ENCODE measurements around the gene DAGLA. TPM values are rescaled to one million over a fixed set of nuclear protein-coding genes. Genes with fewer than 3 reads are reported as not detected.

DAGLA gene
- total RNA-seq, 1 donor from 2014 or later = 5.5 TPM

DNA sequence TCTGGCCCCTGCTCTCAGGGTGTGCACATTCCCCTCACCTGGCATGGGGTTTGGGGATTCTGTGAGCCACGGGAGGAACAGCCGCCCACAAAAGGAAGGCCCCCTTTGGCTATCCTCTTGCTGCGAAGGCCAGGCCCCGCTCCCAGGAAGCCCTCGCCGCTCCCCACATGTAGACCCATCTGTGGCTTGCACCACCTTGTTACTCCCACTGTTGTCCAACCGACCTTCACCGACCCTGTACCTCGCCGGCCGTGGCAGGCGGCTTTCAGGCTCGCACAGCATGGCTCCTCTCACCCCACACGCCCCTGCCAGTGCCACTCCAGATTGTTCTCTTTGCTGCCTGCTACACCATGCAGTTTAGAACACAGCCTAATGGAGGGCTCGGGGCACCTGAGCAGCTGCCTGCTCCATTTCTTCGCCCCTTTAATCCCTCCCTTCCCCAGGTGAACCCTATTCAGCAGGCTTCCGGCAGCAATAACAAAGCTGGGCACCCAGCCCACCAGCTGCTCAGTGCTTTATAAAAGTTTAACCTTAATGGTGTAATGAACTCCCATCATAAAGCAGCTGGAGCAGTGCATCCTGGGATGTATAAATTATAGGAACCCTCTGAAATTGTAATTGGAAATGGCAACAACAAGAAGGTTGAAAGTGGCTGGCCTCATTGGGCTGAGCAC lies 10.7 kb downstream of the DAGLA start:
- no peak for DNase-seq

- no peak for DNase-seq
These were observed 11.4 kb downstream of the DAGLA start for GRCh38 chr11:61691380-61692156.

DNA sequence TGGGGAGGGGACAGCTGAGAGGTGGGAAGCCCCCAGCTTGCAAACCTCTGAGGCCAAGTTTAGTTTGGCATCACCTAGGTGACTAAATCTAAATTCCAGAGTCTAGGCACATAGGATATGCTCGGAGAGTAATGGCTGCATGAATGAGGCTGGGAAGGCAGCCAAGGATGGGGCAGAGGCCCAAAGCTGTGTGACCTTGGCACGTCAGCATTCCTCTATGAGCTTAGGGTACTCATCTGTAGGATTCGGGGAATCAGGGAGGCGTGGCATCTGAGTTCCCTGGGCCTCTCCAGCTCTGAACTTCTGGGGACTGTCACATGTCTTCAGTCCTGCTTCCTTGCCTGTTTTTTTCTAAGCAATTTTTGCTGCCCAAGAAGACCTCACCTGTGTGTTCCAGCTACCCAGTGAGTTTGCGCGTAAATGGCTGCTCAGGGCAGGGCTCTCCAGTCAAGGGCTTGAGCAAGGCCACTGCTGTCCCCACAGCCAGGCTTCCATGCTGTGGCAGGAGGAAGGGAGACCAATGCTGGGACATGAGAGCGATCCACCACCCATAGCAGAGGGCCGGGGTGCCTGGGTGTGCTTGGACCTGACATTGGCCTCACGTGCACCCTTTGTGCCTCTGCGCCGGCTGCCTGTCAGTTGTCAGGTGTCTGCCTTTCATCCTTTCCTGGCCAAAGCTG lies 13.9 kb downstream of the DAGLA start:
- DNase-seq = no peak

GRCh38 chr11:61694602-61694939 lies 14.4 kb downstream of the DAGLA start:
- DNase-seq = no peak

DNA sequence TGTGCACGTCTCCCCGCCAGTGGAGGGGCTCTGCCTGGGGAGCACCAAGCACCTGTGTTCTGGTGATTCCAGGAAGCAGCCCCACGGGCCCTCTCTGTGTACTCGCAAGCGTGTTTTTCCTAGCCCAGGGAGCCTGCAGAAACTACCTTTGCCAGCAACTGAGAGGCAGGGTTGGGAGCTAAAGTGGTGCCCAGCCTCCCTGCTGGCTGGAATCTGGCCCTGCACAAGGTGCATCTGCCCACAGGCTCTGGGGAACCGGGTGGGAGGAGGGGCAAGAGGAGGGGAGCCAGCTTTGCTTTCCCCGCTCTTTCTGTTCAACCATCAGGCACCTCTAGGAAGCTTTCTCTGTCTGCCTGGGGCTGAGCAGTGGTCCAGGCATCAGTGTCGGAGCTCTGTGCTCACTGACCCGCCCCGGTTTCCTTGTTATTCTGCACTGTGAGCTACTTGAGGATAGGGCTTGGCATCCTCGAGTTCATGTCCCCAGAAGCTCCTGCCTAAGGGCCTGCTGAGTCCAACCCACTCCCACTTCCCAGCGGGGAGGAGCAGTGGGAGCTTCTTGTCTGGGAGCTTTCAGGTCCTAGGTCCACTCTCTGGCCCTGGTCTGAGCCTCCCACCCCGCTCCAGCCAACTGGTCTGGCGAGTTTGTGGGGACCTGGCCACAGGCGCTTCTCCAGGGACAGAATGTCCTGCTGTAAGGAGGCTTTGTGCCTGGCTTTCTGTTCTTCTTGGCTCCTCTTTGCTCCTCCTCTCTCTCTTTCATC lies 14.9 kb downstream of the DAGLA start:
- no peak for DNase-seq

- peak; percentile 72 for DNase-seq
These were observed 15.7 kb downstream of the DAGLA start for GRCh38 chr11:61695917-61696316.

DNA sequence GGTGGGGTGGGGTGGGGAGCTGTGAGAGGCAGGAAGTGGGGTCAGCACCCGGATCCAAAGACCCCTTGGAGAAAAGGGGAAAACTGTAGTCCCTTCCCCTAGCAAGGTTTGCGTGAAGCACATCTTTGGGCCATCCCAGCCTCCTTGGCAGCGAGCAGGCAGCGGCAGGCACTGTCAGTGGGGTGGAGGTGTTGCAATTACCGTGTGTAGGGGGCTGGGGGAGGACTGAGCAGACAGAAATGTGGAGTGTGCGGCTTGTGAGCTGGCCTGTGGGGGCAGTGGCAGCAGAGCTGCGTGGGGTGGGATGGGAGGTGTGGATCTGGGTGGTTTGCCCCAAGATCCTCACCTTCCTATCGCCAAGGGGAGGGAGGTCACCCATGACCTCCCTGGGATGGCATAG lies 16.4 kb downstream of the DAGLA start:
- DNase-seq = no peak

GRCh38 chr11:61697078-61697502 lies 16.9 kb downstream of the DAGLA start:
- no peak for DNase-seq

GRCh38 chr11:61697764-61698163 lies 17.6 kb downstream of the DAGLA start:
- no peak for DNase-seq

DNA sequence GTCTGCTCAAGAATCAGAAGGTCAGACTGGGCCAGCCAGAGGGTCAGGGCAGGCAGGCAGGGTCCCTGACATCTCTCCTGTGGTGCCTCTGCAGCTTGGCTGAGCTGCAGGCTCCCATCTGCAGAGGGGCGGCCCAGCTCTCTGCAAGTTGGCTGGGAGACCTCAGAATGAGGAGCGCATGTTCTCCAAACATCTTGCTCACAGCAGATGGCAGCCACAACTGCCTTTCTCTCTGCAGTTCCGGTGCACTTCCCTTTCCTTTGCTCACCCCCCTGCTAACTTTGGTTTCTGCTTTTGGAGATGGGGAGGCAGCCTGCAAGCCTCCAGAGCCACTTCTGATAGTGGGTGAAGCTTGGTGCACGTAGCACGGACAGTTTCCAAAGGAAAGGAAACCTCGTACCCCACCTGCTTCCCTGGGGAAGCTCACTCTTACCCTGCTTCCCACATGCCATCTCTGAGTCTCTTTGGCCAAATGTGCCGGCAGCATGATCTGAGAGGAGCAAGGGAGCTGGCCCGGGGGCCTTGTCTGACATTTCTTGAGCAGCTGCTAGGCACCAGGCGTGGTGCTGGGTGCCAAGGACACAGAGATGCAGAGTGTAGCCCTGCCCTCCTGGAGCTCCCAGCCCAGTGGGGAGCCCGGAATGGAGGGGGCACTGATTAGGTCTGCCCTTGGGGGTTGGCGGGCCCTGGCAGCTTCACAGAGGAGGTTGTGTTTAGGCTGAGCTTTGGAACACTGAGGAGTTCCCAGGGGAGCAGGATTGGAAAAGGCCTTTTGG lies 18.2 kb downstream of the DAGLA start:
- peak; percentile 46 for DNase-seq

DNA sequence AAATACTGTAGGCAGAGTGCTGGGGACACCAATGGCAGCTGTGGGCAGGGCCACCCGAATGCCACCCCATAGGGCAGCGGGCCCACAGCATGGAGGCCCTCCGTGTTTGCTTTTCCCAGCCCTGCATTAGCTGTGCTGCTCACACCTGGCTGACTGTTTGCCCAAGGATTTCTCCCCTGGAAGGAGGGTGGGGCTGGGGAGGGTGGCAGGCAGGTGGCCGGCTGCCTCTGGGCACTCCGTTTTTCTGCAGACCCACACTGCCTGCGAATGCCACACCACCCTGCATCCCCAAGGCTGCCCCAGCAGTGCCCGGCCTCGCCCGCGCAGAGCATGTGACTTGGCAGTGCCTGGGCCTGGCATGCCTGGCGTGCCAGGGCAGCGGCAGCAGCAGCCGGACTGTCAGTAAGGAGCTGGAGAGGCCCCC lies 19.6 kb downstream of the DAGLA start:
- no peak for DNase-seq

DNA sequence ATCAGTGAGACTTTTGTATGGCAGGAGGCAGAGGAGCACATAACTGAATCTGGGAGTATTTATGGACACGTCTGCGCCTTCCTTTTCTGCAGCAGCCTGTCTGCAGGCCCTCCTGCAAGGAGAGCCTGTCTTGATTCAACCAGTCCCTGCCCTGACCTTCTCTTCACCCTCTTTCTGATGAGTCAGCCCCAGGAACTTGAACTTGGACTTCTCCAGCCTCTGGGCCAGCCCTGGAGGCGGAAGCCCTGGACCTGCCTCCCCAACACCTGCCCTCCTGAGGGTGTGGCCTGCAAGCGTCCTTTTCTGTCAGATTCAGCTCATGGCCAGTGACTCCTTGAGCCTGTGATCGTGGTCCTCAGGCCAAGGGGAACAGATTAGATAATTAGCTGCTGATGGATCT lies 20.0 kb downstream of the DAGLA start:
- no peak for DNase-seq

- no peak for DNase-seq
These were observed 20.5 kb downstream of the DAGLA start for GRCh38 chr11:61700720-61701119.

- no peak for DNase-seq
These were observed 21.2 kb downstream of the DAGLA start for GRCh38 chr11:61701242-61701886.

GRCh38 chr11:61702701-61703312 lies 22.6 kb downstream of the DAGLA start:
- DNase-seq = no peak

DNA sequence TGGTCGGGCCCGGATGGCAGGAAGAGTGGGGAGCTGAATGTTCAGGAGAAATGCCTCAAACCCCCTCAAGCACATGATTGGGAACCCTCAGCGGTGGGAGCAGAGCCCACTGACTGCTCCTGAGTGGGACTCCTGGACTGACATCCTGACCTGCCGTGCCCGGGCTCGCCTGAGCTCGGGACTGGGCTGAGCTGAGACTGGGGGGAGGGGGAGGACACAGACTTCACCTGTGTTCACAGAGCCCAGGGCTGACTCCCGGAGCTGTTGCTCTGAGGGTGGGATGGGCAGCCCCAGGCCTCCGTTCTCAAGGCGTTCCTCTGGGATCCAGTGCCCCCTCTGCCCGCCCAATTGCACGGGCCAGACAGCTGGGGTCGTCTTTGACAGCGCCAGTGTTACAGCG lies 24.6 kb downstream of the DAGLA start:
- DNase-seq = no peak

GRCh38 chr11:61706452-61707400 lies 26.5 kb downstream of the DAGLA start:
- no peak for DNase-seq

DNA sequence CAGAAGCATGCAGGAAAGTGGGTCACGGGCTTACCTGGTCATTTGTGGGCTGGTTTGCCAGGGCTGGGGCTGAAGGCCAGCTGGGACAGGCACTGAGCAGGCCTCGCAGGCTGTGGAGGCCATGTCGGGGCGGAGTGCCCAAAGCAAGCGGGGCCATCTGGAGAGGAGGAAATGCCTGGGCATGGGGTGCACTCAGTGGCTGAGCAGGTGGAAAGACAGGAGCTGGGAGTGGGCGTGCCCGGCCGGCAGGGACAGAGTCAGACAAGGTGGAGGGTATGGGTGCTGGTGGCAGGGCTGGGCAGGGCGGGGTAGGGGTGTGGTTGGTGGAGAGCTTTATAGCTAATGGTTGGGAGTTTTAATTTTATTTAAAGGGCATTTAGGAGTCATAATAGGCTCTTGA lies 27.4 kb downstream of the DAGLA start:
- DNase-seq = no peak

GRCh38 chr11:61709110-61709509 lies 28.9 kb downstream of the DAGLA start:
- DNase-seq = no peak

GRCh38 chr11:61709572-61709971 lies 29.4 kb downstream of the DAGLA start:
- no peak for DNase-seq
